ENCODE results near the gene TRIM59.

The TRIM59 gene

GRCh38 chr3:160475153-160475552 is 25.6 kb upstream of the TRIM59 start:
- H3K27ac Mint-ChIP-seq, result no peak overlapping the region

GRCh38 chr3:160474416-160474838 is 24.8 kb upstream of the TRIM59 start:
- Mint-ChIP-seq H3K36me3 (ENCODE audit: low read depth) (peaks cover 10% of the 10 kb centered on the region), H3K4me1 (no peaks in the 10 kb centered on the region), H3K27me3 (ENCODE audit: low read depth) (no peaks in the 10 kb centered on the region), H3K9me3 (peaks cover 13% of the 10 kb centered on the region), H3K4me3 (no peak overlapping the region), H3K27ac (no peak overlapping the region)
- TF ChIP-seq, protein P1, sequence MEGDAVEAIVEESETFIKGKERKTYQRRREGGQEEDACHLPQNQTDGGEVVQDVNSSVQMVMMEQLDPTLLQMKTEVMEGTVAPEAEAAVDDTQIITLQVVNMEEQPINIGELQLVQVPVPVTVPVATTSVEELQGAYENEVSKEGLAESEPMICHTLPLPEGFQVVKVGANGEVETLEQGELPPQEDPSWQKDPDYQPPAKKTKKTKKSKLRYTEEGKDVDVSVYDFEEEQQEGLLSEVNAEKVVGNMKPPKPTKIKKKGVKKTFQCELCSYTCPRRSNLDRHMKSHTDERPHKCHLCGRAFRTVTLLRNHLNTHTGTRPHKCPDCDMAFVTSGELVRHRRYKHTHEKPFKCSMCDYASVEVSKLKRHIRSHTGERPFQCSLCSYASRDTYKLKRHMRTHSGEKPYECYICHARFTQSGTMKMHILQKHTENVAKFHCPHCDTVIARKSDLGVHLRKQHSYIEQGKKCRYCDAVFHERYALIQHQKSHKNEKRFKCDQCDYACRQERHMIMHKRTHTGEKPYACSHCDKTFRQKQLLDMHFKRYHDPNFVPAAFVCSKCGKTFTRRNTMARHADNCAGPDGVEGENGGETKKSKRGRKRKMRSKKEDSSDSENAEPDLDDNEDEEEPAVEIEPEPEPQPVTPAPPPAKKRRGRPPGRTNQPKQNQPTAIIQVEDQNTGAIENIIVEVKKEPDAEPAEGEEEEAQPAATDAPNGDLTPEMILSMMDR (IDR thresholded peaks at IDR 0.05; ENCODE audit: unreplicated experiment in 3 of 3), result no peak

More at GRCh38 chr3:160475153-160475552, 25.6 kb upstream of the TRIM59 start:
- Mint-ChIP-seq H3K9me3 (peaks cover 7% of the 10 kb centered on the region), H3K4me1 (no peaks in the 10 kb centered on the region), H3K27me3 (ENCODE audit: low read depth) (no peaks in the 10 kb centered on the region), H3K36me3 (ENCODE audit: low read depth) (peaks cover 5% of the 10 kb centered on the region), H3K4me3 (no peak overlapping the region)
- TF ChIP-seq, protein P1 (IDR thresholded peaks at IDR 0.05; ENCODE audit: unreplicated experiment in 3 of 3), result no peak

DNA sequence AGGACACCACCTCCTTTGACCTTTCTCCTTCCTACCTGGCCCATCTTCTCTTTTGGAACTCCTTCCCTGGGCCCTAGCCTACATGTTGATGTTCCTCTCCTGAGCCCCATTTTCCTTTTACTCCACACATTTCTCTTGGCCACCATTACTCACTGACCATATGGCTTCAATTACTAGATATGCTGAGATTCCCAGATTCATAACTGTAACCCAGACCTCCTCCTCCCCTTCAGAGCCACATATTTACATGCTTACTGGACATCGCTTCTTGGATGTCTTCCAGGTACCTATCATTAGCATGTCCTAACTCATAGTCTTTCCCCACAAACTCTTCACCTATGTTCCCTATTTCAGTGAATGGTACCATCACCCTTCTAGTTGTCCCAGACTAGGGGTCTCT is 24.4 kb upstream of the TRIM59 start:
- Mint-ChIP-seq H3K4me1 (no peaks in the 10 kb centered on the region), H3K36me3 (ENCODE audit: low read depth) (peaks cover 11% of the 10 kb centered on the region), H3K27me3 (ENCODE audit: low read depth) (no peaks in the 10 kb centered on the region), H3K9me3 (peaks cover 16% of the 10 kb centered on the region), H3K4me3 (no peak overlapping the region), H3K27ac (no peak overlapping the region)
- TF ChIP-seq, protein P1 (IDR thresholded peaks at IDR 0.05; ENCODE audit: unreplicated experiment in 3 of 3), result no peak

DNA sequence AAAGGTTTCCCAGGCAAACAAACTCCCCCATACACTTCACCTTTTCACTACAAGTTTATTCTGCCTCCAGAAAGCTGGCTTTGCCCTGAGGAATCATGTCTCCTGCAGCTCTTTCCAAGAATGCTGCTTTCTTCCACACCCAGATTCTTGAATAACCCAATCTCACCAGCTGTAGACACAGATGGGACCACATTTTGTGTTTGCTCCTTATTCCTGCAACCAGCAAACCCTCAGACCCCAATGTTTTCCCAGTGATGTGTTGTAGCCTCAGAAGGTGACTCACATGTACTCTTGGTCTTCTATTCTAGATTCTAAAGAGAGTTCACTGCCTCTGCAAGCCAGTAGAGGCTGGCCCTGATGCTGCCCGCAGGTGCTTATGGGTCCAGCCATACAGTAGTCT is 23.6 kb upstream of the TRIM59 start:
- Mint-ChIP-seq H3K36me3 (ENCODE audit: low read depth) (peaks cover 11% of the 10 kb centered on the region), H3K4me1 (no peaks in the 10 kb centered on the region)

DNA sequence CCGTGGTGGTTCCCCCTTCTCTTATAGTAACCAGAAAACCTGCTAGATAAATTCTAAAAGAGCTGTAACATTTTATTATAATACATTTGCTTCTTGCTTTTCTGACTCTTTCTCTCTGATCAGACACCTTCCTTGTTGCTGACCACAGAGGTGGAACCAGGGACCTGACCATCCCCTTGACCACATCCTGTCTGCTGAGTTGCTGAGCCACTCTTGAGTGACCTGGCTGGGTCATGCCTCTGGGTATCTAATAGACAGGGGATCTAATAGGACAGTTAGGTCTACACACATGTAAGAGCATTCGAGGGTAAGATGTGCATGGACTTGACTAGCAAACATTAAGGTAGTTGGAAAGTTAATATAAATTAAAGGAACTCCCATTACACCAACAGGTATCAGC is 22.8 kb upstream of the TRIM59 start:
- no peaks in the 10 kb centered on the region for H3K4me1 Mint-ChIP-seq

More for the DNA sequence above, 23.6 kb upstream of the TRIM59 start:
- no peaks in the 10 kb centered on the region for H3K27me3 Mint-ChIP-seq (ENCODE audit: low read depth)
- no peak overlapping the region for H3K27ac Mint-ChIP-seq
- no peak overlapping the region for H3K4me3 Mint-ChIP-seq
- peaks cover 20% of the 10 kb centered on the region for H3K9me3 Mint-ChIP-seq
- TF ChIP-seq, protein P1 (IDR thresholded peaks at IDR 0.05; ENCODE audit: unreplicated experiment in 3 of 3), result no peak

GRCh38 chr3:160471892-160472291 is 22.3 kb upstream of the TRIM59 start:
- TF ChIP-seq, protein P1 (IDR thresholded peaks at IDR 0.05; ENCODE audit: unreplicated experiment in 3 of 3), result no peak

More for the DNA sequence above, 22.8 kb upstream of the TRIM59 start:
- no peak overlapping the region for H3K4me3 Mint-ChIP-seq
- TF ChIP-seq, protein P1 (IDR thresholded peaks at IDR 0.05; ENCODE audit: unreplicated experiment in 3 of 3), result no peak
- no peak overlapping the region for H3K27ac Mint-ChIP-seq
- H3K36me3 Mint-ChIP-seq (ENCODE audit: low read depth), result peaks cover 11% of the 10 kb centered on the region
- H3K9me3 Mint-ChIP-seq, result peaks cover 21% of the 10 kb centered on the region
- no peaks in the 10 kb centered on the region for H3K27me3 Mint-ChIP-seq (ENCODE audit: low read depth)

More at GRCh38 chr3:160471892-160472291, 22.3 kb upstream of the TRIM59 start:
- Mint-ChIP-seq H3K27me3 (ENCODE audit: low read depth) (no peaks in the 10 kb centered on the region), H3K4me3 (no peak overlapping the region), H3K9me3 (peaks cover 21% of the 10 kb centered on the region), H3K36me3 (ENCODE audit: low read depth) (peaks cover 11% of the 10 kb centered on the region), H3K27ac (peak overlapping the region in 1 of 3 experiments; percentile 14), H3K4me1 (no peaks in the 10 kb centered on the region)

Data from nephron (organoid).